ENCODE measurements around the gene PABPC3.

The PABPC3 gene

DNA sequence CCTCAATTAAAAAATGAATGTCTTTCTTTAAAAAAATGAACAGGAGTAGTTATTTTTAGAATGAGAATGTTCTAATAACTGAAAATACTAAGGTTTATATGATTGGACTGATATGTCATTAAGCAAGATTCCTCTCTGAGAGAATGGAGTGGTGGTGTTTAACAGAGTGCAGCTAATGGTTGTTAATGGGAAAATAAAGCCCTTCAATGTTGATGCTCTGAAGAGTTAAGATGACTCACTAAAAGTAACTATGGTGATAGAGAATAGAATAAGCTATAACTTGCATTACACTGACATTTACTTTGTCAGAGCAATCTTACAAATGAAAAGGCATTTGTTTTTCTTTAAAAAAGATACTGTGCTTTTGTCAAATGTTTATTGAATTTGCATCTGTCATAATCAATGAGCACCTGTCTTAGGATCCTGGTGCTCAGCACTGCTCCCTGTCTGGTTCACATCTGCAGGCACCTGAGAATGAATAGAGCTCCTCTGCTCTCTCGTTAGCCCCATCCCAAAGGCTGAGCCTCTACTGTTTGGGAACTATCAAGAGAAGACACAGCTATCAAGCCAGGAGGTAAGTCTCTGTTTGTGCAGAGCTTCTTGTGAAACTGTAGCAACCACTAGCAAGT, 15.1 kb downstream of the PABPC3 start:
- in situ Hi-C loops (cut with MboI; ENCODE audit: low sequenced_read_pairs) = no loop called here

GRCh38 chr13:25111585-25111956, 15.6 kb downstream of the PABPC3 start:
- in situ Hi-C loops (cut with MboI; ENCODE audit: low sequenced_read_pairs) = no loop called here

DNA sequence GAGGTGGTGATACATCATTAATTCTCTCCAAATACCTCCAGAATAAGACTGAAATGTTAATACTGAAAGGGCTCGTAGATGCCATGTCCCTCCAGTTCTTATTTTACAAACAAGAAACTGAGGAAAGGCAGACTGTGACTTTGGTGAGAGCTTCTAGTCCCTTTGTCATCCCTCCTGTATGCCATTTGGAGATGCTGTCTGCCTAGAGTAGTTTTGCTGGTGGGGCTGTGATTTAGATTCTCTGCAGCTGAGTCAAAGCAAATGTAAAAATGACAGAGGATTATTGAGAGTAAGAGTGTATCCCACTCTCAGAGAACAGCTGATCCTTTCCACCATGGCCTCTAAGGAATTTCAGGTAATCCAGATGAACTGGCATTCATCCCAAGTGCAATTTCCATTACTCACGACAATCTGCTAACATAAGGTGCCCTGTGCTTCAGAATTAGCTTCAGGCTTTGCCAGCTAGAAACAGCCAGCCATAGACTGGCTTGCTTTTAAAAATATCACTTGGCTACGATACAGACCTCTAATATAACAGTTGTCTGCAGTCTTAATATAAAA, 16.8 kb downstream of the PABPC3 start:
- in situ Hi-C loops (cut with MboI; ENCODE audit: low sequenced_read_pairs) = no loop called here

DNA sequence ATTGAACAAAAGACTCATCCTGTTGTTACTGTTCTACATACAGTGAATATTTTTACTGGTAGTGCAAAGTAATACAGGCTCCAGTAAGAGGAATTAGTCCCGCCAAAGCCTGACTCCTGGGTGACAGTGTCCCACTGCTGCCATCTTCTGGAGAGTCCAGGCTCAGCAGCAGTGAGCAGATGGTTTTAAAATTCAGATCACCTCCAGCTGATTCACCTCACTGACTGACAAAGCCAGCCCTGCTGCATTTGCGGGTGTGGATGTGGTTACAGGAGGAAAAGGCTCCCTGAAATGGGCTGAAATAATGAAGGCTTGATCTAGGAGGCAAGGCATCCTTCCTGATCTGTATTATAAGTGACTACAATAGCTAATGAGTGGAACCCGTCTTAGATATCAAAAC, 18.3 kb downstream of the PABPC3 start:
- in situ Hi-C loops (cut with MboI; ENCODE audit: low sequenced_read_pairs) = no loop called here

GRCh38 chr13:25116044-25116443, 20.1 kb downstream of the PABPC3 start:
- in situ Hi-C loops (cut with MboI; ENCODE audit: low sequenced_read_pairs) = no loop called here

- in situ Hi-C loops (cut with MboI; ENCODE audit: low sequenced_read_pairs) = no loop called here
These were observed 21.4 kb downstream of the PABPC3 start for GRCh38 chr13:25117312-25117711.

DNA sequence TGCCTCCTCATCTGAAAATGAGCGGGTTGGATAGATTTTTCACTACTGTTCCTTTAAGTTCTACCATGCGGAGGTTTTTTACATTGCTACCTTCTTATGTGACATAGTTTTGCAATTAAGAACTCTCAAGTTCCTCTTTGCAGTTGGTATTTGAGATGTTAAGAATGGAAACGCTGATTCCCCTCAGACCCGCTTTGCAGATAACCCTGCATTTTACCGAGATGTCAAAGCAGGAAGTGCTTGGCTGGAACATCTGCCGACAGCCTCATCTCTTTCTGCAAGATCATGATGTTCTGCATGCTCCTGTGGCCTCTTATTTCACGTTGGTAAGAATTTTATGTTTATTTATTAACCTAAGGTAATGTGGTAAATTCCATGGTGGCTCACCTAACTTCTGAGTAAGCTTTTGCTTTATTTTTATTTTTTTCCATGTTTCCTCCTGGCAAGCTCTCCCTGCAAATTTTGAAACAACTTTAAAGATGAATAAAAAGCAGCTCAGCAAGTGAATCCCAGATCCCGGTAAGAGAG, 22.5 kb downstream of the PABPC3 start:
- in situ Hi-C loops (cut with MboI; ENCODE audit: low sequenced_read_pairs) = no loop called here

- in situ Hi-C loops (cut with MboI; ENCODE audit: low sequenced_read_pairs) = no loop called here
These were observed 35.0 kb downstream of the PABPC3 start for GRCh38 chr13:25130944-25131343.

DNA sequence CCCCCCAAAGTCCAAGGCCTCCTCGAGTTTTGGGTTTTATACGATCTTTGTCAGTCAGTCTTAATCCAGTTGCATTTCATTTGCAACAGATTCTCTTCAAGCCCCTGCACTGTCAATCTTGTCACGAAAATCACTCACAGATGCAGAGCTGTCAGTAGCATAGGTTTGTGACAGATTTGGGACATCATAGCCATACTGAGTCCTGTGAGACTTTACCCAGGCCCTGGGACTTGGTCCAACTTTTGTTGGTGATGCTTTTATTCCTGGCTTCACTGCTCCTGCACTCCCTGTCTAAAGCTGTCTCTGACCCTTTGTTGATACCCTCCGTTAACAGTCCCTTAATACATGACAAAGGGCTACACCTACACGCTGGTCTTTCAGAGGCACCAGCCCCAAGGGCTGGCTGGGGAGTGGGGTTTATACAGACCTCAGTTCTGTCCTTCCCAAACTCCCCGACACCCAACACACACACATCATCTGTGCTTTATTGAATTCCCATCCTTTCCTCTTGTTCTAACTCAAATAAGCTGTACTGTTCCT, 36.0 kb downstream of the PABPC3 start:
- in situ Hi-C loops (cut with MboI; ENCODE audit: low sequenced_read_pairs) = no loop called here

- in situ Hi-C loops (cut with MboI; ENCODE audit: low sequenced_read_pairs) = no loop called here
These were observed 36.9 kb downstream of the PABPC3 start for GRCh38 chr13:25132751-25133390.

DNA sequence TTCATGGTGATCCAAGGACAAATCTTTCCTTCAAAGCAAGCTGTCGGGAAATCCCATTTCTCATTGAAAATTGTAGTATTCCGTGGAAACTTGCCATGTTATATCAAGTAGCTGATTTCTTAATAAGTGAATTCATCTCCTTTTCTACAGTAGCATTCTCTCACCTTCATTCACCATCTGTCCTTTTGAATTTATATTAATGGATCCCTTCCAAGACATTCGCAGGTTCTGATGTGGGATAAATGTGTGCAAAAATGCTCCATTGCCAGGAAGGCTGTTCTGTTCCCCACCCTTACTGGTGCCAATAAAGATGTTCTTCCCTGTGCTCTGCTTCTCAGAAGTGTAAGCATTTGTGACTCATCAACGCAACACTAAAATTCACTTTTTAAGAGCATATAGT, 40.0 kb downstream of the PABPC3 start:
- in situ Hi-C loops (cut with MboI; ENCODE audit: low sequenced_read_pairs) = no loop called here

DNA sequence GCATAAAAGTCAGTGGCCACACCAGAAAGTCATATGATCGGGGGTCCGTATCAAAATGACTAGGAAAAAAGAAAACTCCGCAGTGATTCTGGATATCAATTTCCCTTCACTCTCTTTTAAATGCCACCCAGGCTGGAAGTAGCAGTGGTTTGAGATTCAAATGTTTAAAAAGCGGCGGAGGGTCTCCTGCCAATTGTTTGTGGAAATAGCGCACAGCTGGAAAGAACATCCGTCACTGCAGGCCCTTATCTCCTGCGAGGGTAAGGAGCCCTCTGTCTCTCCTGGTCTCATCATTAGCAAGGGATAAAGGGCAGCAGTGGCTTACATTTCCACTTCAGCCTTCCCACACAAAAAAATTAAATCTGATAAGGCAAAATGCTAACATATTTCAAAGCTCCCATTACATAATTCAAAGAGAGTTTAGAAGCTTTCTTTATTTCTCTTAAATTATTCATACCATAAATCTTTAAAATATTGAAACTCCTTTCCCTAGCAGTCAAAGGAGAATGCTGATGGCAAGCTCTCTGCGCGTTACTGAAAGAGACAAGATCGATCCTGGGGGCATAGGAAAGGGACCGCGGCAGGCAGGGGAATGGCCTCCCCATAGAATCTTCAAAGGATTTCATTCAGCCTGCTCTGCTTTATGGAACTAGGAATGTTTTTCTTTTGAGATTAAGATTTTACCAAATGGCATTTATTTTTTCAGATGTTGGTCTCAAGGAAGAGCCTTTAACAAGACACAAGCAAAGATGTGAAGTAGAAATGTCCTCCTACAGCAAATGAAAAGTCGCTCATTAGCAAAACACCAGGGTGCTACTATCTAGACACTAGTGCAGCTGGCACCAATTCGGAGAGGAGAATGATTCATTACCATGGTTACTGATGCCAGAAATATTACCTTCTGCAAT, 41.2 kb downstream of the PABPC3 start:
- in situ Hi-C loops (cut with MboI; ENCODE audit: low sequenced_read_pairs) = no loop called here

GRCh38 chr13:25137788-25138115, 41.8 kb downstream of the PABPC3 start:
- in situ Hi-C loops (cut with MboI; ENCODE audit: low sequenced_read_pairs) = no loop called here

DNA sequence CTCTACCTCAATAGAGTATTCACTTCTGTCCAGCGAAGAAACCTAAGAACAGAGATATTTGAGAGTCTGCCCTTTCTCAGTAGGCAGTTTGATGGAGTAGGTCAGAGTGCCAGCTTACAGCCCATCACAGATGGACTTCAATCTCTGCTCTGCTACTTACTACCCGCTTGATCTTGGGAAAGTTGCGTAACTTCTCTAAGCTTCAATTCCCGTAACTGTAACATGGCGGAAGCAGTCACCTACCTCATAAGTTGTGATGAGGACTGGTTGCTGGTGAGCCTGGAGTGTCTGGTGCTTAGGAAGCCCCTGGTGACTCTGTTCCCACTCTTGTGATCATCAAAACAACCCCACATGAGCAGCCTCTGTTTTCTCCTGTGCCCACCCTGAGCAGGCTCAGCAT, 45.1 kb downstream of the PABPC3 start:
- in situ Hi-C loops (cut with MboI; ENCODE audit: low sequenced_read_pairs) = no loop called here

DNA sequence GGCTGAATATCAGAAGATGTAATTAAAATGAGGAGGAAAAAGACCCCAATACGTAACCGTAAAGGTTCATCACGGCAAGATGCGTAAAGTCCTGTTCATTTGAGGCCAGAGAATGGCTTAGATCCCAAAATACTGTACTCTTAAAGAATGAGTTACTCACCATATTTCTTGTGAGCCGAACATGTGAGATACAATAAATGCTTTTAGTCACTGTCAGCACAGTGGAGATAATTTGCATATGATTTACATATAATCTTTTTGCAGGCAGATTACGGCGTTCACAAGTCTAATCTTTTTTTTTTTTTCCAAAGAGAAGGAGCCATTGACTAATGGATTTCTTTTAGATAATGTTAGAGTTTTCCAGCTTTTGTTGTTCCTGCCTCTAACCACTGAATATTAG, 47.8 kb downstream of the PABPC3 start:
- in situ Hi-C loops (cut with MboI; ENCODE audit: low sequenced_read_pairs) = no loop called here

DNA sequence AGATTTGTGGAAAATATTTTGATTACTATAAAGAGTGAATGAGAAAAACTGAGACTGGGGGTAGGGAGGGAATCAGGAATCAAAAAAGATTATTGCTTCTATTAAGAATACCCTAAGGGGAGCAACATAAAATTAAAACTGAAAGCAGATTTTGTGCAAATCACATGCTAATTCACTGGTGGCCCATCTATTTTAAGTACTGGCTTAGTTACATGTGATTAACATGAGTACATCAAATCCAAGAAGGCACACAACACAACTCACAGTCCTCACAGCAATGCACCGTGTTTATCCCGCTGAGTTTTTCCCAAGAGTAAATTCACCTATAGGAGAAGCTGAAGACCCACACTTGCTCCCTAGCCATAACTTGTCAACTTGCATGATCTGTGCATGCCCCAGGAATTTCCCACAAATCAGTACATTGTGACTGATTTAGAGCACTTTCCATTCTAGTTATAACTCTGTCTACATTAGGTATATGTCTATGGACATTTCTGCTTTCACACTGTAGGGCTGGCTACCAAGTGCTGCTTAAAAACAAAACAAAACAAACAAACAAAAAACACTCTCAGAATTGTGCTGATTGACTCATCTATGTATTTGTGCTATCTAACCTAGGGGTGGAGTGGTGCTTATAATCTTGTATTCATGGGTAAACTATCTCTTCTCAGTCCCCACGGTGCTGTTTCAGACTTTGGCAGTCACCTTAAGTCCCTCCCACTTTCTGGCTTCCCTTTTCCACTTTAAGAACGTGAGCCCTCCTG, 51.9 kb downstream of the PABPC3 start:
- in situ Hi-C loops (cut with MboI; ENCODE audit: low sequenced_read_pairs) = no loop called here

- in situ Hi-C loops (cut with MboI; ENCODE audit: low sequenced_read_pairs) = no loop called here
These were observed 52.5 kb downstream of the PABPC3 start for GRCh38 chr13:25148402-25148771.

Data from HL-60/S4 (cell line).